ENCODE measurements around the gene SFRP5.

Gene SFRP5

GRCh38 chr10:97759946-97760345, 11.9 kb downstream of the SFRP5 start:
- H3K4me3 ChIP-seq, result no peak overlapping the region
- H3K27ac ChIP-seq, result no peak overlapping the region
- DNase-seq (ENCODE audit: low spot score), result no peak
- no peak for TF ChIP-seq CTCF (IDR thresholded peaks at IDR 0.05)

- no peak for DNase-seq (ENCODE audit: low spot score)
- TF ChIP-seq CTCF (IDR thresholded peaks at IDR 0.05), result peak; percentile 71
- no peak overlapping the region for H3K4me3 ChIP-seq
- no peak overlapping the region for H3K27ac ChIP-seq
Measured at GRCh38 chr10:97759158-97759887, 12.5 kb downstream of the SFRP5 start.

GRCh38 chr10:97757471-97757870, 14.3 kb downstream of the SFRP5 start:
- DNase-seq (ENCODE audit: low spot score), result no peak
- no peak overlapping the region for H3K4me3 ChIP-seq
- H3K27ac ChIP-seq, result no peak overlapping the region
- TF ChIP-seq CTCF (IDR thresholded peaks at IDR 0.05), result no peak

GRCh38 chr10:97755718-97756117, 16.1 kb downstream of the SFRP5 start:
- H3K4me3 ChIP-seq, result no peak overlapping the region
- DNase-seq (ENCODE audit: low spot score), result no peak
- H3K27ac ChIP-seq, result no peak overlapping the region
- no peak for TF ChIP-seq CTCF (IDR thresholded peaks at IDR 0.05)

GRCh38 chr10:97754726-97755125, 17.1 kb downstream of the SFRP5 start:
- no peak for DNase-seq (ENCODE audit: low spot score)
- no peak for TF ChIP-seq CTCF (IDR thresholded peaks at IDR 0.05)
- Histone ChIP-seq H3K4me3 (no peak overlapping the region), H3K27ac (no peak overlapping the region)

- no peak overlapping the region for H3K4me3 ChIP-seq
- no peak overlapping the region for H3K27ac ChIP-seq
- DNase-seq (ENCODE audit: low spot score), result no peak
- no peak for TF ChIP-seq CTCF (IDR thresholded peaks at IDR 0.05)
Measured at GRCh38 chr10:97752956-97753355, 18.8 kb downstream of the SFRP5 start.

GRCh38 chr10:97748116-97748515, 23.7 kb downstream of the SFRP5 start:
- no peak for DNase-seq (ENCODE audit: low spot score)
- no peak for TF ChIP-seq CTCF (IDR thresholded peaks at IDR 0.05)
- Histone ChIP-seq H3K4me3 (no peak overlapping the region), H3K27ac (no peak overlapping the region)

Data from coronary artery (tissue), 2 donors.